ENCODE measurements around the gene ANO2.

The ANO2 gene

GRCh38 chr12:5521456-5522325, 423.4 kb downstream of the ANO2 start:
- Histone ChIP-seq H3K4me3 (ENCODE audit: low read length) (no peak overlapping the region), H3K27ac (ENCODE audit: low read length) (no peak overlapping the region), H3K4me2 (ENCODE audit: low read length) (no peak overlapping the region), H3K27me3 (ENCODE audit: low read depth, low read length) (0 out of 2 replicates have a peak, but pooled peaks cover 6% of the 10 kb centered on the region), H4K20me1 (ENCODE audit: insufficient read depth, low read length) (no peaks in the 10 kb centered on the region), H3K9me3 (ENCODE audit: insufficient read depth, low read length) (no peaks in the 10 kb centered on the region), H3K4me1 (ENCODE audit: low read length) (no peaks in the 10 kb centered on the region), H2AFZ (ENCODE audit: low read depth, low read length) (no peak overlapping the region), H3K9ac (ENCODE audit: low read length) (no peak overlapping the region), H3K36me3 (replicated peaks; ENCODE audit: low read depth, low read length) (no peaks in the 10 kb centered on the region), H3K79me2 (ENCODE audit: low read length) (no peaks in the 10 kb centered on the region)
- TF ChIP-seq EZH2phosphoT487 (IDR thresholded peaks at IDR 0.05; ENCODE audit: low read depth) (no peak), CTCF (IDR thresholded peaks at IDR 0.05; ENCODE audit: low read depth, low read length) (no peak)

- Histone ChIP-seq H3K27me3 (ENCODE audit: low read depth, low read length) (0 out of 2 replicates have a peak, but pooled peaks cover 1% of the 10 kb centered on the region), H3K4me2 (ENCODE audit: low read length) (no peak overlapping the region)
- no peak for TF ChIP-seq EZH2phosphoT487 (IDR thresholded peaks at IDR 0.05; ENCODE audit: low read depth)
Observed at GRCh38 chr12:5520831-5521230, 424.2 kb downstream of the ANO2 start.

GRCh38 chr12:5520037-5520436, 425.0 kb downstream of the ANO2 start:
- Histone ChIP-seq H4K20me1 (ENCODE audit: insufficient read depth, low read length) (no peaks in the 10 kb centered on the region), H3K4me1 (ENCODE audit: low read length) (no peaks in the 10 kb centered on the region), H3K27ac (ENCODE audit: low read length) (no peak overlapping the region), H2AFZ (ENCODE audit: low read depth, low read length) (no peak overlapping the region), H3K79me2 (ENCODE audit: low read length) (no peaks in the 10 kb centered on the region), H3K9ac (ENCODE audit: low read length) (no peak overlapping the region), H3K27me3 (ENCODE audit: low read depth, low read length) (no peaks in the 10 kb centered on the region), H3K36me3 (replicated peaks; ENCODE audit: low read depth, low read length) (no peaks in the 10 kb centered on the region), H3K4me2 (ENCODE audit: low read length) (no peak overlapping the region), H3K4me3 (ENCODE audit: low read length) (no peak overlapping the region), H3K9me3 (ENCODE audit: insufficient read depth, low read length) (no peaks in the 10 kb centered on the region)
- TF ChIP-seq CTCF (IDR thresholded peaks at IDR 0.05; ENCODE audit: low read depth, low read length), result no peak
- no peak for TF ChIP-seq EZH2phosphoT487 (IDR thresholded peaks at IDR 0.05; ENCODE audit: low read depth)

More at GRCh38 chr12:5520831-5521230, 424.2 kb downstream of the ANO2 start:
- H3K36me3 ChIP-seq (replicated peaks; ENCODE audit: low read depth, low read length), result no peaks in the 10 kb centered on the region
- no peak overlapping the region for H2AFZ ChIP-seq (ENCODE audit: low read depth, low read length)
- H3K4me3 ChIP-seq (ENCODE audit: low read length), result no peak overlapping the region
- no peak overlapping the region for H3K27ac ChIP-seq (ENCODE audit: low read length)
- no peaks in the 10 kb centered on the region for H3K79me2 ChIP-seq (ENCODE audit: low read length)
- H3K9ac ChIP-seq (ENCODE audit: low read length), result no peak overlapping the region
- no peaks in the 10 kb centered on the region for H4K20me1 ChIP-seq (ENCODE audit: insufficient read depth, low read length)
- H3K9me3 ChIP-seq (ENCODE audit: insufficient read depth, low read length), result no peaks in the 10 kb centered on the region
- H3K4me1 ChIP-seq (ENCODE audit: low read length), result no peaks in the 10 kb centered on the region

- TF ChIP-seq CTCF (IDR thresholded peaks at IDR 0.05; ENCODE audit: low read depth, low read length) (no peak), EZH2phosphoT487 (IDR thresholded peaks at IDR 0.05; ENCODE audit: low read depth) (no peak)
- Histone ChIP-seq H3K27ac (ENCODE audit: low read length) (no peak overlapping the region), H3K4me1 (ENCODE audit: low read length) (no peaks in the 10 kb centered on the region), H4K20me1 (ENCODE audit: insufficient read depth, low read length) (no peaks in the 10 kb centered on the region), H3K27me3 (ENCODE audit: low read depth, low read length) (peaks cover 4% of the 10 kb centered on the region; the same call in 1 of the 2 replicates), H3K4me2 (ENCODE audit: low read length) (no peak overlapping the region), H3K36me3 (replicated peaks; ENCODE audit: low read depth, low read length) (no peaks in the 10 kb centered on the region), H2AFZ (ENCODE audit: low read depth, low read length) (no peak overlapping the region), H3K4me3 (ENCODE audit: low read length) (no peak overlapping the region), H3K9me3 (ENCODE audit: insufficient read depth, low read length) (no peaks in the 10 kb centered on the region), H3K9ac (ENCODE audit: low read length) (no peak overlapping the region), H3K79me2 (ENCODE audit: low read length) (no peaks in the 10 kb centered on the region)
Observed at GRCh38 chr12:5518584-5519365, 426.3 kb downstream of the ANO2 start.
